WI38 (cell line): ENCODE measurements around the gene FAM120B.

Source experiments
- H3K4me3 ChIP-seq: 2 replicates; pipeline ENCODE4 v1.5.1; 2011; ENCODE audit warnings: low read depth, mild to moderate bottlenecking, control low read depth, low read length
- TF ChIP-seq, protein P1 (sequence below): IDR thresholded peaks from 2 replicates; pipeline ENCODE4 v1.5.1; 2012; ENCODE audit warnings: low read depth, mild to moderate bottlenecking, control low read depth, low read length

Gene FAM120B

DNA sequence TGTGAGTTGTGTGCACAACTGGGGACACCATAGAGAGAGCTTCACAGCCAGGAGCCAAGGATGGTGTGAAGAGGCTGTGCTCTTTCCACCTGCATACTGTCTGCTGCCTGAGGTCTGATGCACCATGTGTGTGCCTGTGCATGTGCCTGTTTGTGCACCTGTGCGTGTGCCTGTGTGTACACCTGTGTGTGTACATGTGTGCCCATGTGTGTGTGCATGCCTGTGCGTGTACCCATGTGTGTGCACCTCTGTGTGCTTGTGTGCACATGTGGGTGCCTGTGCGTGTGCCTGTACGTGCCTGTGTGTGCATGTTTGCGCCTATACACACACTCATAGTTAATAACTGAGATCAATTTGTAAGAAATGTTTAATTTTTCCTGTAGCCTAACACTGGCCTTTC is 51.3 kb downstream of the FAM120B start:
- TF ChIP-seq, protein P1, sequence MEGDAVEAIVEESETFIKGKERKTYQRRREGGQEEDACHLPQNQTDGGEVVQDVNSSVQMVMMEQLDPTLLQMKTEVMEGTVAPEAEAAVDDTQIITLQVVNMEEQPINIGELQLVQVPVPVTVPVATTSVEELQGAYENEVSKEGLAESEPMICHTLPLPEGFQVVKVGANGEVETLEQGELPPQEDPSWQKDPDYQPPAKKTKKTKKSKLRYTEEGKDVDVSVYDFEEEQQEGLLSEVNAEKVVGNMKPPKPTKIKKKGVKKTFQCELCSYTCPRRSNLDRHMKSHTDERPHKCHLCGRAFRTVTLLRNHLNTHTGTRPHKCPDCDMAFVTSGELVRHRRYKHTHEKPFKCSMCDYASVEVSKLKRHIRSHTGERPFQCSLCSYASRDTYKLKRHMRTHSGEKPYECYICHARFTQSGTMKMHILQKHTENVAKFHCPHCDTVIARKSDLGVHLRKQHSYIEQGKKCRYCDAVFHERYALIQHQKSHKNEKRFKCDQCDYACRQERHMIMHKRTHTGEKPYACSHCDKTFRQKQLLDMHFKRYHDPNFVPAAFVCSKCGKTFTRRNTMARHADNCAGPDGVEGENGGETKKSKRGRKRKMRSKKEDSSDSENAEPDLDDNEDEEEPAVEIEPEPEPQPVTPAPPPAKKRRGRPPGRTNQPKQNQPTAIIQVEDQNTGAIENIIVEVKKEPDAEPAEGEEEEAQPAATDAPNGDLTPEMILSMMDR, result no peak
- H3K4me3 ChIP-seq, result no peak overlapping the region

DNA sequence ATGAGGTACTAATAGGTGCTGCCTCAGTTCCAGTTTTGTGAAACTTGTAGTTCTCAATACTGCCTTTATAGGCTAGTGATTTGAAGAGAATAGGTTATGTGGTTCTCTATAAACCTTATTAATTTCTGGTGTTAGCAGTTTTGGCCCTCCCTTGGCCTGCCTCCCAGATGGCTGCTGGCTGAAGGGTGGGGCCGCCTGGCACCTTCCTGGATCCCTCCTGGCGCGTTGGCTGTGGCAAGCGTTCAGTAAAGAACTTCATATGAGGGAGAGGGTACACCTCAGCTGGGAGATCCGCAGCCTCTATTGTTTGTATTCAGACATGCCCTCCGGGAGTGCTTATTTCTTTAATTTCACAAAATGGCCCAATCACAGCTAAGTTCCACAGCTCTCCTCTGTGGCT is 51.9 kb downstream of the FAM120B start:
- TF ChIP-seq, protein P1, result no peak
- H3K4me3 ChIP-seq, result no peak overlapping the region

DNA sequence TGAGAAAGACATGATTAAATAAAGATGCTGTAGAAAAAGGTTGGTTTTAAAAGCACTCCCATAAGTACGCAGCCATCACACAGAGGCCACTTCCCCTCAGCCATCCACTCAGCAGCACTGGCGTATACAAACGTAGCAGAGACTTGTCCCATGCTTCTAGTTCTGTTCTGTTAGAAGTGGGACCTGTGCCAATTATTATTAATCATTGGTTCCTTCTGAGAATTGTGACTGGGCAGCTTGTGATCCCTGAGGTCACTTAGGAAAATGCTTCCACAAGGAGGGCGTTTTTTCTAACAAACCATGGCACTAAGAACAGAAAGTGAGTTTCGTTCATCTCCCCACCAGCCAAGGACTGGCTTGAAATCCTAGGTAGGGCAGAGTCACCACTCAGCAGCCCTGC is 53.9 kb downstream of the FAM120B start:
- TF ChIP-seq, protein P1, result no peak

DNA sequence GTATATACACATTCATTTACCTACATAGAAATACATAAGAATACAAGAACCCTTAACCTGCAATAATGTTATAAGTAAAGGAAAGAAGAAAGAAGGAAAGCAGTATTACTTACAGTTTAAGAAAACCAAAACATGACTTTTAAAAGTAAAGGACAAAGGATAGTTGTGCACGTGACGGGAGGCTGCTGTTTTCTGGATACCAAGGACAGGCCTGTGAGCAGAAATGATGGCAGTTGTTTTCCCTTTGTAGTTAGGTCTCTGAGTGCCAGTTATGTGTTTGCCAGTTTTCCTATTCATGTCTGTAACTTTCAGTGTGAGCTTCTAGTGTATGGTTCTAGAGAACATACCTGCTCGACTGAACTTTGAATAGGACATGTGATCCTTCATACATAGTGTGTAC is 54.8 kb downstream of the FAM120B start:
- TF ChIP-seq, protein P1, result no peak

More for the DNA sequence above, 53.9 kb downstream of the FAM120B start:
- no peak overlapping the region for H3K4me3 ChIP-seq

DNA sequence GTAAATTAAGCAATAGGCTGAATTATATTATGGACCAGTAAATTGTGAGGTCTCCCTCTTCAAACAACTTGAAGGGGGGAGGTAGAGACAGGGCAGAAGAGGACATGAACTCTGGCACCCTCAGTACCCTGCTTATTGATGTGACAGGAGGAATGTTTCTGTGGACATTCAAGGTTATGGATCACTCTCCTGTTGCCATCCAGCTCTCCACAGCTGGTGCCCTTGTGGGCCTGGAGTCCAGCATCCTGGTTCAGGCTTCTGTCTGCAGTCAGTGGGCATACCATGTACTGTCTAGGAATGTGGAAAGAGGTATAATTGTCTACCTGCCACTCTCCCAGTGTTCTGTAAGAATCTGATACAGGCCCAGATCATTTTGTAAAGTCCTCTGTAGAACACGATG is 55.6 kb downstream of the FAM120B start:
- H3K4me3 ChIP-seq, result no peak overlapping the region
- TF ChIP-seq, protein P1, result no peak

More for the DNA sequence above, 54.8 kb downstream of the FAM120B start:
- no peak overlapping the region for H3K4me3 ChIP-seq

DNA sequence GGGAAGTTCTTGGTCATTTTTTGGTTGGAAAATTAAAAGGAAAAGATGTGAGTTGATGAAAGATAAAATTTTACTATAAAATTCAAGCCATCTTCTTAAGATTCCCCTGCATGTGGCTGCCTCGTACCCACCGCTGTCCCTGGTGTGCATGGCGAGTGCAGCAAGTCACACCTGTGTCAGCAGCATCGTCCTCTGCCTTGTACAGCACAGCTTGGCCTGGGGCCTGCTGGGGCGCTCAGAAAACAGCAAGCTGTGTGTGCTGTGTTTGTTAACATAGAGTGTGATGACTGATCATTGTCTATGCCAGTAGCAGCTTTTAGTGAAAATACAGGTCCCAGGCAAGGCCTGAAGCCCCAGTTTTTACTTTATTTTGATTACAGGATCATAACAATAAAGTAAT is 56.7 kb downstream of the FAM120B start:
- TF ChIP-seq, protein P1, result no peak
- H3K4me3 ChIP-seq, result no peak overlapping the region

DNA sequence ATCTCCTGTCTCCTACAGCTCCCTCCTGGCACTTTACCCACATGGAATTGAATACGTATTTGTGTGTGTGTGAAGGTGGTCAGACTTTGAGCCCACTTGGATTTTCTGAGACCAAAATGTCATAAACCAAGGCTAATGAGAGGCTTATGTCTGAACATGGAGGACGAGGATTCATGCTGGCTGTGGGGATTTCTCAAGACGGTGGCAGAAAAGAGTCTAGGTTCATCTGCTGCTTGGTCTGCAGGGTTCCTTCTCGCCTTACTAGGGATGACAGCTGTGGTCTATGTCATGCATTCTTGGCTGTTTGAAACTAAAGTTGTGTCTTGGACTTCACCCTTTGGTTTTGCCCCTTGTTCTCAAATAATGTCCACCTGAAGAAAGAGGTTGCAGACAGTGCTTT is 58.6 kb downstream of the FAM120B start:
- TF ChIP-seq, protein P1, result no peak
- H3K4me3 ChIP-seq, result no peak overlapping the region
